H7 (cell line): ENCODE results near the gene KRTAP10-11. TPM values are rescaled to one million over a fixed set of nuclear protein-coding genes. Genes with fewer than 3 reads are reported as not detected.
A peak's percentile ranks its signal among the peaks of the same experiment; 100 is the strongest.

Experiments used
- DNase-seq: peaks from one replicate; pipeline ENCODE4 v3.0.0; 2012
- H3K27me3 ChIP-seq: 2 replicates; pipeline ENCODE4 v1.6.0; 2011; ENCODE audit warnings: mild to moderate bottlenecking, low read length; ENCODE audit not compliant: control insufficient read depth, insufficient read depth
- H3K36me3 ChIP-seq: replicated peaks from 2 replicates; pipeline ENCODE4 v1.5.1; 2011; ENCODE audit warnings: low read length; ENCODE audit not compliant: control insufficient read depth, insufficient read depth
- H3K4me3 ChIP-seq: 2 replicates; pipeline ENCODE4 v1.5.1; 2011; ENCODE audit warnings: low read depth, mild to moderate bottlenecking, control low read depth, low read length, moderate library complexity; ENCODE audit not compliant: insufficient read depth
- total RNA-seq: library from RNA; depleted of rRNA; stranded (reverse); fragments of >200 nt; shearing (Covaris generic); gene quantifications from 2 replicates; pipeline ENCODE4 v1.2.3, GENCODE V29; 2014

Gene KRTAP10-11
- total RNA-seq, 1 experiment from 2014 or later, result not detected

DNA sequence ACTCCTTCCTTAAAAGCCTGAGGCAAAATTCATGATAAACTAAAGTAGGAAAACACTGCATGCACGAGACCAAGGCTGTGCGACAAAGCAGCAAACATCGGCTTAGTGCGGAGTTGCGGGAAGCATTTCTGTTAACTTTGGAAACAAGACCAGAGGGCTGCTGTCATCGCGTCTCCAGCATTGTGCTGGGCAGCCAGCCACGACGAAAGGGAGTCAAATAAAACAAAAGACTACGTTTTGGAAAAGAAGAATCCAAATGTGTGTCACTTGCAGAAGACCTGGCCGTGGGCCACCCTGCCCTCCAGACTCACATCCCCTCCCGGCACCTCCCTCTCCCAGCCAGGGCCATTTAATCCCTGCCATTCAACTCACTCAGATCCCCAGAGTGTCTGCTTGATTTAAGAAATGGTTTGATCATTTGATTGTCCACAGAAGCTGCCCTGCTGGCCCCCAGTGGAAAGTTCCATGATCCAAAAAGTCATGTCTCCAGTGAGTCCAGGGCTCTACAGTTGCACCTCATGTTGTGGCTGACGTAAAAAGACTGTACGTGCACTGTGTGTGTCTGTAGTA lies 2.4 kb upstream of the KRTAP10-11 start:
- DNase-seq, result no peak
- Histone ChIP-seq H3K36me3 (no peaks in the 10 kb centered on the region), H3K4me3 (no peak overlapping the region), H3K27me3 (no peaks in the 10 kb centered on the region)

DNA sequence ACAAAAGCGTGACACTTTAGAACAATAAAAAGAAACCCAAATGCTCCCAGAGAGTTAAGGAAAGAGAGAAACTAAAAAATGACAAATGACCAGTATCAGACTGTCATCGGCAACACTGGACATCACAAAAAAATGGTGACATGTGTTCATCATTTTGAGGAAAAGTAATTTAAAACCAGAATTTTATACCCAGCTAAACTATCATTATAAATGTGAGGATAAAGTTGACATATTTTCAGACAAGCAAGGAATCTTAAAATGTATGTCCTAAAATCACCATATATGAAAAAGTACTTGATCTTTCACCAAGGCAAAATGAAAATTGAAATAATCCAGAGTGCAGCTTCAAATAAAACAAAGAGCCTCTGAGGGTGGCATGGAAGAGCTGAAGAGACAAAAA lies 1.3 kb upstream of the KRTAP10-11 start:
- H3K4me3 ChIP-seq, result no peak overlapping the region
- H3K36me3 ChIP-seq, result no peaks in the 10 kb centered on the region
- no peak for DNase-seq

DNA sequence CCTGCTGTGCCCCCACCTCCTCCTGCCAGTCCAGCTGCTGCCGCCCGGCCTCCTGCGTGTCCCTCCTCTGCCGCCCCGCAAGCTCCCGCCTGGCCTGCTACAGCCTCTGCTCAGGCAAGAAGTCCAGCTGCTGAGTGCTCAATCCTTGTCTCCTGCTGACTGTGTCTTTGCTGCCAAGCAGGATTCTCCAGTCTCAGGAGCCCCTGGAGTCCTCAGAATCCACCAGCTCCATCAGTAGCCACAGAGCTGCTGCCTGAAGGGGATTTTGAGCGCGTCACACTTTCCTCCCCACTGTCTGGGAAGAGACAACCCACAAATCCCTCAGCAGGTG lies 973 bp downstream of the KRTAP10-11 start:
- Histone ChIP-seq H3K27me3 (no peaks in the 10 kb centered on the region), H3K36me3 (no peaks in the 10 kb centered on the region), H3K4me3 (no peak overlapping the region)
- peak; percentile 57 for DNase-seq

More for the DNA sequence above, 1.3 kb upstream of the KRTAP10-11 start:
- H3K27me3 ChIP-seq, result no peaks in the 10 kb centered on the region

DNA sequence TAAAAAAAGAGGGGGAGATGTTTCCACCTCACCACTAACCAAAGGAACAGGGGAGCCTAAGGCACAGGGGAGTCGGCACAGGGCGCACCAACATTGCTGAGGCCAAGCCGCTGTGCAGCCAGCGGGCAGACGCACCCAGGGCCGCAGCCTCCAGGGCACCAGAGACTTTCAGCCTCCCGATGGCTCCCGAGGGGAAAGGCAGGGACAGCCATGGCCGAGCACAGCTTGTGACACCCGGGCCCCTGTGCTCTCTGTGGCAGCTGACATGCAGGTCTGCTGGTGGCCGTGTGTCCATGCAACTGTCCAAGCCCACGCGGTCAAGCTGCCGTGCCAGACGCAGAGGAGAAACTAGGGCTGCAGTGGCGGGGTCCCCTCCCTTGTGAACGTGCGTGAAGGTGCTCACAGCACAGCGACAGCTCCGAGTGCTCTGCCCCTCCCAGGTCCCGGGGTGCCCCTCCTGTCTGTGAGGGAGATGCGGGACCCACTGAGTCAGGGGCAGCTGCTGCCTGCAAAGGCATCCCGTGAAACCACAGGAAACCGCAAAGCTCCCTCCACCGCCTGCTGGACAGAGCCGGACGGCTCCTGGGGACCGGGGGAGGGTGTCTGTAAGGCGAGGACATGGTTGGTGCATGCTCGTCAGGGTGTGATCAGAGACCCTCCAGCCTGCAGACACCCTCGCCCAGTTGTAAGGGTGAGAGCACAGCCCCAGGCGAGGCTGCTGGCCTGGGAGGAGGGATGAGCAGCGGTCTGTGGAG lies 2.5 kb downstream of the KRTAP10-11 start:
- H3K36me3 ChIP-seq, result no peaks in the 10 kb centered on the region
- no peak overlapping the region for H3K4me3 ChIP-seq
- DNase-seq, result peak; percentile 61
- H3K27me3 ChIP-seq, result no peaks in the 10 kb centered on the region

DNA sequence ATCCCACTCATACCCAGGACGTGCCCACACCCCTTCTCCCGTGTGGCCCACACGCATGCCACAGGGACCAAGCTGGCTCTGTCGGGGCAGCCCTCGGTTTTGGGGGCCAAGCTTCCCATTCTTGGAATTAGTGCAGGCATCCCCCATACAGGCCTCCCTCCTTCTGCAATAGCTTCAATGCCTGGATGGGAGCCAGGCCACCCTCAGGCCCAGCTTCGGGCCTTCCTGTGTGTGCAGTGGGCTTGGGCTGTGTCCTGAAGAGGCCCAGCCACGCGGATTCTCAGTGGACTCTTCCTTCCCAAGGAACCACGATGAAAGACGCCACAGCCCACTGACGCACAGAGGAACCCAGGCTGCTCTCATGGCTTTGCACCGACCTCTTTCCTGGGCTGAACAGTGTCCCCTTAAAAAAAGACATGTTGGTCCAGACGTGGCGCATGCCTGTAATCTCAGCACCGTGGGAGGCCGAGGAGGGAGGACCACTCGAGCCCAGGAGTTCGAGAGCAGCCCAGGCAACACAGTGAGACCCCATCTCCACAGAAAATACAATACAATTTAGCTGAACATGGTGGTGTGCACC lies 3.4 kb downstream of the KRTAP10-11 start:
- DNase-seq, result no peak
- H3K4me3 ChIP-seq, result no peak overlapping the region

DNA sequence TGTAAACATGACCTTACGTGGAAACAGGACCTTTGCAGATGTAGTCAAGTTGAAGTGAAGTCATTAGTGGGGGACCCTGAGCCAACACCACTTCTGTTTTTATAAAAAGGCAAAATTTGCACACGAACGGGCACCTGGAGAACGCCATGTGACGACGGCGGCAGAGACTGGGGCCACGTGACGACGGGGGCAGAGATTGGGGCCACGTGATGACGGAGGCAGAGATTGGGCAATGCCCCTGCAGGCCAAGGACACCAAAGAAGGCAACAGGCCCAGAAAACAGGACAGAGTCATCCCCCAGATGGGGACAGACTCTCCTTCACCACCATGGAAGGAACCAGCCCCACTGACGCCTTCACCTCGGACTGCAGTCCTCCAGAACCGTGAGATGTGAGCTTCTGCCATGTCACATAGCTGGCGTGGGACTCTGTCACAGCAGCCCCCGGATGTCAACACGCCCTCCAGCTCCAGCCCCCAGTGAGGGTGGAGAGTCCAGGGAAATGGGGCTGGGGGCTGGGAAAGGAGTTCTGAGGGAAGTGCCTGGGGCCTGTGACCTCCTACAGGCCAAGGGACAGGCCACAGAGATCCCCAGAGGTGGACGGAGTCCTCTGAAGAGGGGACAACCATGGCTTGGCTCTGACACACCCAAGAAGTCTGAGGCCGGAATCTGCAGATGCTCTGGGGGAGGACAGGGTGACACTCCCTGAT lies 4.2 kb downstream of the KRTAP10-11 start:
- DNase-seq, result no peak
- Histone ChIP-seq H3K4me3 (no peak overlapping the region), H3K27me3 (no peaks in the 10 kb centered on the region), H3K36me3 (no peaks in the 10 kb centered on the region)

More for the DNA sequence above, 3.4 kb downstream of the KRTAP10-11 start:
- no peaks in the 10 kb centered on the region for H3K27me3 ChIP-seq
- H3K36me3 ChIP-seq, result no peaks in the 10 kb centered on the region

DNA sequence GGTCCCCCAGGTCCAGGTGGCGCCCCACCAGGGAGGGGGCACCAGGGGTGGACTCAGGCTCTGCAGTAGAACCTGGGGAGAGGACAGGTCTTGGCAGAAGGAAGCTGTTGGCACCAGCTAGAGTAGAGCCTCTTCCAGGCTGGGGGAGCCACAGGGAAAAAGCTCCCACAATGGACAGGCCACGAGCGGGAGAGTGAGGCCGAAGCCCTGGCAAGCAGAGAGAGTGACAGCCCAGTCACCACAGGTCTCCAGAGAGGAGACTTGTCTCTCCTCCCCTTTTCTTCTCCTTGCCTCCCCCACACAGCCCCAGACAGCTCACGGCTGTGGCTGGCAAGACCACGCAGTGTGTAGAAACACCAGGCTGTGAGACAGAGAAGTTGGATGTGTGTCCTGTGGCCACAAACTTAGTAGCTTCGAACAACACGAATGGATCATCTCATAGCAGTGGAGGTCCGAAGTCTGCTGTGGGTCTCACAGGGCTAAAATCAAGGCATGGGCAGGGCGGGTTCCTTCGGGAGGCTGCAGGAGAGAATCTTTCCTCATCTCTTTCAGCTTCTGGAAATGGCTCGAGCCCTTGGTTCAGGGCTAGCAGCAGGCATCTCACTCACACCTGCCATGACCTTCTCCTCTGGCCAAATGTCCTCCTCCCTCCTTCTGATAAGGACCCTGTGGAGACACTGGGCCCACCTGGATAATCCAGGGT lies 4.9 kb downstream of the KRTAP10-11 start:
- no peak for DNase-seq

DNA sequence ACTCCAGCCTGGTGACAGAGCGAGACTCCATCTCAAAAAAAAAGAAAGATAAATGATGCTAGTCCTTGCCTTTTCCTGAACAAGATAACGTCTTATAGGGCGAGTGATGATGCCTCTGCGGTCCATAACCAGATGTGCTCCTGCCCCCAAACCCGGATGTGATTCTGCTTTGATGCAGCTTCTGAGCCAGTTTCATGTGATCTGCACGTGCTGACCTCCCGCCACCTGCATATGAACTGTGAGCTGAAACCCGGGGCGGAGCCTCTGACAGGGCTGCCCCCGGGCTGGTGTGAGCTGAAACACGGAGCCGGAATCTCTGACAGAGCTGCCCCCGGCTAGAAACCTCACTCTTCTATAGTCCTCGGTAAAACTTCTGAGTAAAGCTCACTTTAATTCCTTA lies 6.9 kb downstream of the KRTAP10-11 start:
- H3K27me3 ChIP-seq, result no peaks in the 10 kb centered on the region
- no peak overlapping the region for H3K4me3 ChIP-seq
- no peaks in the 10 kb centered on the region for H3K36me3 ChIP-seq
- DNase-seq, result peak; percentile 76

More for the DNA sequence above, 4.9 kb downstream of the KRTAP10-11 start:
- Histone ChIP-seq H3K27me3 (no peaks in the 10 kb centered on the region), H3K36me3 (no peaks in the 10 kb centered on the region), H3K4me3 (no peak overlapping the region)

DNA sequence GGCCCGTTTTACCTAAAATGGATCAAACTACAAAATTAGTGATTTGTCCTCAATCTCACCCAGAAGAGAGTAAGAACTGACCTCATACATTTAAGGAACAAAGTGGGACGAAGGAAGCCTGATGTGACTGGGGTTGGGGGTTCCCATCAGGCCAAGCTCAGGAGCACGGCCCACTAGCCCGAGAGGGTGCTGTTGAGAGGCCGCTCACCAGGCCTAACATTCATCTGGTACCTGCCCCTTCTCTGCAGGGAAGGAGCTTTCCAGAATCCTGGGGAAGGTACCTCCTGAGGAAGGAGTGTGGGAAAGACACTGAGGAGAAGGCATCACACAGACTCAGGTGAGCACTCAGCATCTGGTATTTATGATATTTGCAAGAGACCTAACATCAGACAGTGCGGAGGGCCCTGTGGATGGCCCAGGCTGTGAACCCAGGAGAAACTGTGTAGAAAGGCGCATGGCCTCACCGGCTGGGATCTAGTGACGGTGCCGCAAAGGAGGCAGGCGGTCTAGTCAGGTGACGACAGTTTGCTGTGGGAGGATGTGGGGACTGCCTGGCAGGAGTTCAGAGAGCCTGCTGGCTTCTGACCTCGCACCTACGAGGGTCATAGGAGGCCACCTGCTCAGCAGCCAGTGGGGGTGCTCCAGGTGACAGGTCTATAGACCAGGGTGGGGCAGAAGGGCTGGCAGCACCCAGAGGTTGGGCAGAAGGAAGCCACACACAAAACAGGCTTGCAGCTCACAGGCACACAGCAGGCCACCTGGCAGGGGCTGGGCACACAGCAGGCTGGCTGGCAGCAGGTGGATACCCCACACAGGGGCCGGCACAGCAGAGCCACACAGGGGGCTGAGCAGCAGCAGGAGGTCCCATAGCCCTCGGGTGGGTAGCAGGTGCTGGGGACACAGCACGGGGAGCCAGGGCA lies 7.7 kb downstream of the KRTAP10-11 start:
- no peak for DNase-seq
- H3K27me3 ChIP-seq, result no peaks in the 10 kb centered on the region
- H3K4me3 ChIP-seq, result no peak overlapping the region
- H3K36me3 ChIP-seq, result no peaks in the 10 kb centered on the region

DNA sequence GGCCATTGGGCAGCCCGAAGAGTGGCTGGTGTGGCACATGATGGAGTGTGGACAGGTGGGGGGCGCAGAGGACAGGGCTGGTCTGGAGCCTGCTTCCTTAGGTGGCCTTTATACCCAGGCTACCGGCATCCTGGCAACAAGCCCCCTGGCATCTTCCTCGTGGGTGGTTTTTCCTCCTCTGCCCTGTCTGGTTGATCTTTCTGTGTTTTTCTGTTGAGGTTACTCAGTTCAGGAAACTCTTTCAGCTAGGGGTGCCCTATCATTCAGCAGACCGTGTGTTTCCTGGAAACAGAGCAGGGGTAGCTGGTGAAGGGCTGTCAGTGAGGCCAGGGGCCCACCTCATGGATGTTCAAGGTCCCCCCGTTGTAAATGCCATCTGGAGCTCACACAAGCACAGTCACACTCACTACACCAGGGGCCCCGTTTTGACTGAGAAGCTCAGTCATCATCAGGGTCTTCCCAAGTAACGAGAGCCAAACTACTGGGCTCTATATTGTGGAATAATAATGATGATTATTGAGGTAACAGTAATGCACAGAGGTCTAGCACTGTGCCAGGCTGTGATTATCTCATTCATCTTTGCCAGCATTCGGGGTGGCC lies 8.5 kb downstream of the KRTAP10-11 start, which contains the start of gene KRTAP12-4:
Gene KRTAP12-4 (minus strand): TSS at position 84 of the 600 bp plus-strand sequence. CDS start 45 bp downstream, at position 39.
- DNase-seq, result no peak
- no peak within 1 kb of the TSS for H3K4me3 ChIP-seq
- no peaks in the 10 kb centered on the region for H3K27me3 ChIP-seq
- no peaks in the 10 kb centered on the region for H3K36me3 ChIP-seq

DNA sequence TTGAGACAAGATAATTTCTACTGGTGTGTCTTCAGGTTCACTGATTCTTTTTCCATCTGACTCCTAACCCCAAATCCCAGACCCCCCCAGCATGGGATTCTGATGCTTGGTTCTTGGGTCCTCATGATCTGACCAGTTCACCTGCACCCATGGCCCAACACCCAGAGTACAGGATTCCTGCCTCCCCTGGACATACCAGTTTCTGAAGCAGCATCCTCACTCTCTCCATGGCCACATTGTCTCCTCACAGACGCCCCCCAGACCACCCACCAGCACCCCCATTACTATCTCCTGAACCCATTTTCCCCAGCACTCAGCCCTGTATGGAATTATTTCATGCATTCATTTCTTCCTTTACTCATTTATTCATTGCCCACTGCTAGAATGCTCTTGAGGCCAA lies 10.7 kb downstream of the KRTAP10-11 start:
- no peak for DNase-seq
- H3K4me3 ChIP-seq, result no peak overlapping the region
- no peaks in the 10 kb centered on the region for H3K27me3 ChIP-seq
- H3K36me3 ChIP-seq, result no peaks in the 10 kb centered on the region

DNA sequence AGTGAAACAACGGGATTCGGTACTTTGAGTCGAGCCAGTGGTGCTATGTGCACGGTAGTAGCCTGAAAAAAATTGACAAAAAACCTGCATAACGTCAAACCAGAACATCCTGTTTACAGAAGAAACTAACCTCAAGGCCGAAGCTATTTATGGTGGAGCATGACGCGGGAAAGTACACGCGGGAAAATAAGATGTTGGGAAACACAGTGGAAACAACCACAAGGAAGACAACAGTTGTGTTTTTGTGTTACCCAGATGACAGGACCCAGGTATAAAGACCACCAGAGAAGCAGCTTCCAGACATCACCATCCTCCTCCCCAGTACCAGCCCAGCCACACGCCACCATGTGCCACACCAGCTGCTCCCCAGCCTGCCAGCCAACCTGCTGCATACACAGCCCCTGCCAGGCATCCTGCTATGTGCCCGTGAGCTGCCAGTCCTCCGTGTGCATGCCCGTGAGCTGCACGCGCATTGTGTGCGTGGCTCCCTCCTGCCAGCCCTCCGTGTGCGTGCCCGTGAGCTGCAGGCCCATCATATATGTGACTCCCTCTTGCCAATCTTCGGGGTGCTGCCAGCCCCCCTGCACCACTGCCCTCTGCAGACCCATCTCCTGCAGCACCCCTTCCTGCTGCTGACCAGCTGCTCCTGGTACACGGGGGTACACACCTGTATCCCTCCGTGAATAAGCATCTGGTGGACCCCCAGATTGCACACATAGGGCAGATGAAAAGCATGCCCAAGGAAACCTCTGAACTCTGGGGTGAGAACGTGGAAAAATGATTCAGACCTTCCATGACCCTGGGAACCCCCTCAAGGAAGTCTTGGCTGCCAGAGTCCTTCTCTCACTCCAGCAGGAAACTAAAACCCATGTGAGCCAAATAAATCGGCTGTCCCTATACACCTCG lies 11.7 kb downstream of the KRTAP10-11 start, which contains the start of gene KRTAP12-3:
Gene KRTAP12-3 (plus strand): TSS at position 298 of the 906 bp plus-strand sequence. CDS start 48 bp downstream, at position 346.
- DNase-seq, result no peak
- Histone ChIP-seq H3K36me3 (no peaks in the 10 kb centered on the region), H3K4me3 (no peak within 1 kb of the TSS), H3K27me3 (no peaks in the 10 kb centered on the region)
